ENCODE data around the gene SIN3A.
"Not testable (repeated sequence)": the region's sequence is repeated elsewhere in the genome, so short reads cannot be mapped to it uniquely, and the experiment has no call there.

SIN3A gene

GRCh38 chr15:75332093-75332492, 119.4 kb downstream of the SIN3A start:
- not testable (repeated sequence) for DNase-seq

- no peak for DNase-seq
Measured at GRCh38 chr15:75329571-75329970, 121.9 kb downstream of the SIN3A start.

DNA sequence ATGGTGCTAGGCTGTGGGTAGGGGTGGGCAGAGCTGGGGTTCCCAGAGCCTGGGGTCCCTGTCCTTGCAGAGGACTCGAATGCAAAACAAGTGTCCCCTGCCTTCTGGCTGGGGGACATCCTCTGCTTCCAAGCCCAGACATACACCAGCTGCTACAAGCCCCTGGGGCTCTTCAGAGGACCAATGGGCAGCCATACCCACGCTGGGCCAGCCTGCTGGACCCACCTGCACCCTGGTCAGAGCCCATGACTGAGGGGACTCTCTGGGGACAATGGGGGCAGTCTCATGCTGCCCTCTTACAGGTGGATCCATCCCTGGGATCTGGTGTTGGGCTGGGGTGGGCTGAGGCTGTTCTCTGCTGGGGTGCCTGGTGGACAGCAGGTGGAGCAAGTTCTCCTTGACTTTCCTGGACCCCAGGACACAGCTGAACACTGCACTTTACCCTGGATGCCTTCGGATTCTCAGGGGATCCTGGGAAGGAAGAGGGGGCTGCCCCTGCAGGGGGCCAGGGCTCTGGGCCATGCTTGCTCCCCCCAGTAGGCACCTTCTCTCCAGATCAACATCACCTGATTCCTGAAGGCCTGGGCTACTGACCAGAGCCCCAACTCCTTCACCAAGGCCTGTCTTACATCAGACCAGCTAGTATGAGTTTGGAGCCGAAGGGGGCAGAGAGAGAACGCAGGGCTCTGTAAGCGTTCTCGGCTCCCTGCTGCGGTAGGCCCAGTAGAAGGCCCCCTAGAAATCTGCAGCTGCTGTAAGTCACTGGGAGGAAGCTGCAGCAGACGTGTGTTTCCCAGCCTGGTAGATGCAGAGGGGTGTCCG, 122.8 kb downstream of the SIN3A start:
- DNase-seq, result no peak

DNA sequence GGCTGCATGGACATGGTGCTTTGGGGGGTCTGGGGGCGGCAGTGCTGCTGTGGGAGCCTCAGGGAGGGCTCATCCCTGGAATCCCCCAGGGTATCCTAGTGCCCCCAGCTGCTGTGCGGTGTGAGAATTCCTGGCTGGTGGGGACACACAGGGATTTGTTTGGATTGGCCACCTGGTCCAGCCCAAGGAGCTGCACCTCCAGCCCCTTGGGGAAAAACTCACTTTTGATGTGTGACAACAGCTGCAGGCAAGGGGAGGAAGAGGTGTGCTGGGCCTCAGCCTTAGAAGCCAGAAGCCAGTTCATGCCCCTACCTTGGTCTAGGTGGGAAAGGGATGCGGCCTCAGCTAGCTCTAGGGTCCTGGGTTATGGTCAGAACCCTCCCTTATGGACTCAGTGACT, 124.0 kb downstream of the SIN3A start:
- no peak for DNase-seq

GRCh38 chr15:75327005-75327404, 124.5 kb downstream of the SIN3A start:
- no peak for DNase-seq

- DNase-seq, result no peak
Measured at GRCh38 chr15:75325922-75326321, 125.6 kb downstream of the SIN3A start.

- no peak for DNase-seq
Measured at GRCh38 chr15:75321711-75322110, 129.8 kb downstream of the SIN3A start.

All from NCI-H446 (cell line).